HG02840 (cell line): ENCODE data around the gene ARMC5.
"Not testable (repeated sequence)": the region's sequence is repeated elsewhere in the genome, so short reads cannot be mapped to it uniquely, and the experiment has no call there.

Experiments
- ATAC-seq: cut with Tn5 transposase; IDR thresholded peaks from one replicate; pipeline ENCODE4 v1.9.1; 2021; ENCODE audit warnings: mild to moderate bottlenecking, moderate library complexity, moderate number of reproducible peaks; ENCODE audit not compliant: unreplicated experiment, low FRiP score

ARMC5 gene

DNA sequence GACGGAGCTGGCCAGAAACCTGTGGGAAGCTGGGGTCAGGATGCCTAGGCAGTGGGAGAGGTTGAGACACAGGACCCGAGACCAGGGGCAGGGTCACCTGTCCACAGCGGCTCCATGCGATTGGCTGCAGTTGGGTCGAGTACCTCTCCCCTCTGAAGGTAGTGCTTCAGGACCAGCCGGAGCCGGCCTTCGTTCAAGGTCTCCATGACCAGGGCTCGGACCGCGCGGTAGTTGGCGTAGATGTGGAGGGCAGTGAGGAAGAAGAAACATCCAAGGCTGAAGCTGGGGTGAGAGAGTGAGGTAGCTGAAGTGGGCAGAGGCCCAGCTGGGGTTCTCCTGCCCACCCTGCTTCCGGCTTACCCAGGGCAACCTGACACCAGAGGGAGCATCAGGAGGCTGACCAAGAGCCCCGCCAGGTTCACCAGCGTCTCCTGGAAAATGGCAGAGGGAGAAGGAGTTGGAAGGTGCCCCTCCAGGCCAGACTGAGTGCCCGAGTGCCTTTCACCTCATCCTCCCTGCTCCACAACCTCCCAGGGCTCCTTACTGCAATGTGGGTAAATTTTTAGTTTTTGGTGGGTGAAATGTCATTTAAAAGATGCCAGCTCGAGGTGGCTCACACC is 34.3 kb downstream of the ARMC5 start:
- ATAC-seq = no peak

GRCh38 chr16:31496670-31497069 is 37.4 kb downstream of the ARMC5 start:
- ATAC-seq = no peak

GRCh38 chr16:31498493-31498892 is 39.2 kb downstream of the ARMC5 start:
- ATAC-seq = no peak

DNA sequence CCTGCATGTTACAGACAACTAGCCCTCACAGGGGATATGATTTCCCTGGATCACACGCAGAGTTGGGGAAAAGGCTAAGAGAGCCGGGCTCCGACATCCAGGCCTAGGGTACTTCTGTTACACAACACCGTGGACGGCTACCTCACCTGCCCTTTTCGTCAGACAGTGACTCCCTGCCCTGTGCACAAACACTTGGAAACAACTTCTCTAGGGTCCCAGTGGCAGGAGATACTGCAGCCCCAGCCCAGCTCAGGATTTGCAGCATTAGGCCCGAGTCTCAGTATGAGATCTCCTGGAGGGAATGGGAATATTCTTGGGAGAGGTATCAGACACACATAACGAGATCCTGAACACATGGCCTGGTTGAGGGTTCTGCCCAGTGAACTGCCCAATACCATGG is 40.6 kb downstream of the ARMC5 start:
- no peak for ATAC-seq

DNA sequence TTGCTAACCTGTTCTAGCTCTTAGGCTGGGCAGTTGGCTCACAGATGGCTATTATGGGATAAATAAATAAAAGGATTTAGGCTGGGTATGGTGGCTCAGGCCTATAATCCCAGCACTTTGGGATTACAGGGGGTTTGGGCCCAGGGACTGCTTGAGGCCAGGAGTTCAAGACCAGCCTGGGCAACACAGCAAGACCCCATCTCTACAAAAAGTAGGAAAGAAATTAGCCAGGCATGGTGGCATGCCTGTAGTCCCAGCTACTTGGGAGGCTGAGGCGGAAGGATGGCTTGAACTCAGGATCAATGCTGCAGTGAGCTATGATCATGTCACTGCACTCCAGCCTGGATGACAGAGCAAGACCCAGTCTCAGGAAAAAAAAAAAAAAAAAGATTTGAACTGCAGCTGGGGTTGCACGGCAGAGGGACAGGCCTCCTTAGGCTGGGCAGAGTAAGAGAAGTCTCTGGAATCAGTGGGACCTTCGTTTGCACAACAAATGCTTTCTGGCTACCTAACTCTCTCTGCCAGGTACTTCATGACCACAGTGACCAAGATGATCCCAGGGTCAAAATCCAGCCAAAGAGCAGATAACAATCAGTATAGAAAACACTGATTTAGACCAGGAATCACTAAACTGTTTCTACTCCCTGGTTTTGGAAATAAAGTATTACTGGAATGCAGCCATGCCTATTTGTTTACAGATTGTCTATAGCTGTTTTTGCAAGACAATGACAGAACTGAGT is 42.1 kb downstream of the ARMC5 start:
- no peak for ATAC-seq

- no peak for ATAC-seq
Observed at GRCh38 chr16:31501966-31502348, 42.7 kb downstream of the ARMC5 start.

- ATAC-seq = no peak
Observed at GRCh38 chr16:31502981-31503380, 43.7 kb downstream of the ARMC5 start.

- not testable (repeated sequence) for ATAC-seq
Observed at GRCh38 chr16:31503555-31503954, 44.3 kb downstream of the ARMC5 start.

DNA sequence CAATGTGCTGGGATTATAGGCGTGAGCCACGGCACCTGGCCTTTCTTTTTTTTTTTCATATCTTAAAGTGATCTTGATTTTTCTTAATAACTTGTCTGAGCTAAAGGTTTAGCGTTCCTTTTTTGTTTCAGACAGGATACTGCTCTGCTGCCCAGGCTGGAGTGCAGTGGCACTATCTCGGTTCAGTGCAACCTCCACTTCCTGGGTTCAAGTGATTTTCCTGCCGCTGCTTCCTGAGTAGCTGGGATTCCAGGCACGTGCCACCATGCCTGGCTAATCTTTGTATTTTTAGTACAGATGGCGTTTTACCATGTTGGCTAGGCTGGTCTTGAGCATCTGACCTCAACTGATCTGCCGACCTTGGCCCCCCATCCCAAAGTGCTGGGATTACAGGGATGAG is 44.9 kb downstream of the ARMC5 start:
- no peak for ATAC-seq

GRCh38 chr16:31505483-31505882 is 46.2 kb downstream of the ARMC5 start:
- peak; percentile 39 for ATAC-seq

DNA sequence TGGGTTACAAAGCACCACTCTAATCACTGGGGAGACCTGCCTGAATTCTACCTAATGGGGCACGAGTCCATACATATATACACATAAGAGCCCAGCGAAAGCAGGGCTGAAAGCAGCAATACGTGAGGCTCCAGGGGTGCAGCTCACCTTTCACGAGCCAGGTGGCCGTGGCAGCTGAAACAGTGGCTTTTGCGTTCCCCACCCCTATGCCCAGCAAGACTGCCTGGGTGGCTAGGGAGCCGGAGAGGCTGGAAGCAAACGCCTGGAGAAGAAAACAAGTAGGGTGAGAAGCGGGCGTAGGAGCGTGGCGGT is 48.3 kb downstream of the ARMC5 start:
- no peak for ATAC-seq

DNA sequence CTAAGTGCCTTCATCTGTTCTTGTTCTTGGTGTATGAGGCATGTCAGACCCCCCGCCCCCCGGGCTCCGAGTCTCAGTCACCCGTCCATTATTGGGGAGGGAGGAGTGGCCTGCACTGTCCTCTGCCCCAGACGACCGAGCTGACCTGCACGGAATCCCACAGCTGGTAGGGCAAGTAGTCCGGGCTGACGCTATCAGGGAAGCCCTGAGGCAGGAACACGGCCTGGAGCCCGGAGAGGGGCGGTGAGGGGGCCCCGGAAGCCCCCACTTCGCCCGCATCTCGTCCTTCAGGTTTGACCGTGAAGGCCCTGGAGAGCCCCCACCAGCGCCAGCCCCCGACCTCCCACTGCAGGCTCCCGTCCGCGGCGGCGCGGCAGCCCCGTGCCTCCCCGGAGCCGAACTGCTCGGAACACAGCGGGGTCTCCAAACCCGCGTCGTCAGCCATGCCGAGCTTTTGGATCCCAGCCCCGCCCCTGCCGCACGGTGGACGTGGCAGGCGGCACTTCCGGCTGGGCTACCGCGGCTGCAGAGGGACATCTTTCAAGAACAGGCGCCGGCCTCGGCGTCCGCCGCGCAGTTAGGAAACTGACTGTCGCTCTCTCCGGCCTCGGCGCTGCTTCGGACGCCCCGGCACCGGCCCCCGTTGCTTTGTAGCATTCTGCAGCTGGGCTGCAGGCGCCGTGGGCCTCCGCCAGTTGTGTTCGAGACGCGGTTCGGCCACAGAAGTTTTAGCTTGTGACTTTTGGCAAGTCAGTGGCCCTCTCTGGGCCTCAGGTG is 48.8 kb downstream of the ARMC5 start, which contains the start of gene RUSF1:
TSS of gene RUSF1 (minus strand) at position 463 of the 777 bp plus-strand sequence. CDS start at position 445, 18 bp downstream.
- peak; percentile 83 for ATAC-seq

GRCh38 chr16:31508706-31509195 is 49.5 kb downstream of the ARMC5 start:
- no peak for ATAC-seq

- no peak for ATAC-seq
Observed at GRCh38 chr16:31513126-31513525, 53.8 kb downstream of the ARMC5 start.

DNA sequence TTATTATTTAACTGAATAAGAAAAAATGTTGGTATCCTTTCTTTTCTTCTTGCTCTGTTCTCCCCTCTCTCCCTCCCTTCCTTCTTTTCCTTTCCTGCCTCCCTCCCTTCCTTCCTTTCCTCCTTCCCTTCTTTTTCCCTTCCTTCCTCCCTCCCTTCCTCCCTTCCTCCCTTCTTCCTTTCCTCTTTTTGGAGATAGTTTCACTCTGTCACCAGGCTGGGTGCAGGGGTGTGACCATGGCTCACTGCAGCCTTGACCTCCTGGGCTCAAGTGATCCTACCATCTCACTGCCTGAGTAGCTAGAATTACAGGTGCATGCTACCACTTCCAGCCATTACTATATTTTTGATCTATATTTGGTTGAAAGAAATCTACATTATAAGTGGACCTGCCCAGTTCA is 54.6 kb downstream of the ARMC5 start:
- ATAC-seq = no peak
